GM12878 (cell line): ENCODE data around the gene PPRC1. TPM values are rescaled to one million over a fixed set of nuclear protein-coding genes. Genes with fewer than 3 reads are reported as not detected.

Experiments used
- ATAC-seq: fragments of 200-7000 bp; cut with Tn5 transposase; 3 replicates; pipeline ENCODE4 v1.9.1; 2020; ENCODE audit warnings: mild to moderate bottlenecking, moderate library complexity
- BruUV-seq: library from RNA; stranded (reverse); fragments of 400-500 nt; replicated peaks from 2 replicates; lab custom pipeline; 2021; lab: Mats Ljungman, UMichigan
- CTCF ChIA-PET: fragments of 300-600 bp; sonication (Branson Sonifier 250); formaldehyde crosslinking; extraction: SDS; loops from one replicate; lab custom pipeline; 2021; ENCODE audit warnings: inconsistent platforms; lab: Yijun Ruan, JAX
- POLR2A ChIA-PET: fragments of 350-600 bp; formaldehyde crosslinking; extraction: SDS; loops from one replicate; lab custom pipeline; 2021; ENCODE audit warnings: inconsistent platforms; lab: Charles Lee
- RAD21 ChIA-PET: fragments of 300-600 bp; sonication (Branson Sonifier 250); formaldehyde crosslinking; loops from one replicate; lab custom pipeline; 2023; ENCODE audit warnings: antibody characterized with exemption; ENCODE audit not compliant: unreplicated experiment; lab: Charles Lee
- SMC1A ChIA-PET: fragments of 300-600 bp; sonication (Branson Sonifier 250); formaldehyde crosslinking; loops from one replicate; lab custom pipeline; 2023; ENCODE audit not compliant: unreplicated experiment, uncharacterized antibody; lab: Charles Lee
- DNase-seq: peaks from one replicate; pipeline ENCODE4 v3.0.0-alpha.2; 2011; ENCODE audit warnings: low read depth, low spot score
- FAIRE-seq: peaks from 3 replicates; lab custom pipeline; 2011; peaks lifted over from hg19 to GRCh38; lab: Jason Lieb, UNC
- H2AFZ ChIP-seq: 2 replicates; pipeline ENCODE4 v1.6.0; 2011; ENCODE audit warnings: low read depth, low read length, control low read depth; ENCODE audit not compliant: control insufficient read depth
- H3K27ac ChIP-seq: 2 replicates; pipeline ENCODE4 v1.5.1; 2011; ENCODE audit warnings: control low read depth; ENCODE audit not compliant: control insufficient read depth, insufficient read depth
- H3K27me3 ChIP-seq, 2 experiments: replicated peaks in 1 of 2; 2 replicates each; pipeline versions ENCODE4 v1.6.0 to v1.6.1; 2011; ENCODE audit warnings: low read length in 1 of 2; ENCODE audit not compliant: control insufficient read depth in 2 of 2, insufficient read depth in 2 of 2
- H3K36me3 ChIP-seq, 2 experiments: 2 replicates each; pipeline ENCODE4 v1.5.1; 2011; ENCODE audit warnings: low read length in 1 of 2; ENCODE audit not compliant: control insufficient read depth in 2 of 2, insufficient read depth in 2 of 2
- H3K4me1 ChIP-seq: 2 replicates; pipeline ENCODE4 v1.6.1; 2011; ENCODE audit warnings: mild to moderate bottlenecking, low read length, moderate library complexity, mixed read lengths; ENCODE audit not compliant: control insufficient read depth, insufficient read depth
- H3K4me2 ChIP-seq: 2 replicates; pipeline ENCODE4 v1.6.0; 2011; ENCODE audit warnings: control low read depth; ENCODE audit not compliant: control insufficient read depth, insufficient read depth
- H3K4me3 ChIP-seq: fragments of 200-600 bp; sonication (generic); 2 replicates; pipeline ENCODE4 v1.5.1; 2016
- H3K79me2 ChIP-seq: 2 replicates; pipeline ENCODE4 v1.6.0; 2011; ENCODE audit warnings: low read length; ENCODE audit not compliant: control insufficient read depth, insufficient read depth
- H3K9ac ChIP-seq: 2 replicates; pipeline ENCODE4 v1.8.0; 2011; ENCODE audit warnings: low read length, control low read depth, mixed read lengths; ENCODE audit not compliant: control insufficient read depth, insufficient read depth
- H3K9me3 ChIP-seq: replicated peaks from 3 replicates; pipeline ENCODE4 v1.5.1; 2011; ENCODE audit warnings: mild to moderate bottlenecking, low read length; ENCODE audit not compliant: control insufficient read depth, insufficient read depth
- H4K20me1 ChIP-seq: 2 replicates; pipeline ENCODE4 v1.6.0; 2011; ENCODE audit not compliant: control insufficient read depth, insufficient read depth
- ATF2 ChIP-seq: IDR thresholded peaks from 2 replicates; pipeline ENCODE4 v1.6.1; 2012; ENCODE audit warnings: low read length, inconsistent platforms
- BACH1 ChIP-seq: fragments of 450-650 bp; IDR thresholded peaks from 2 replicates; pipeline ENCODE4 v1.6.1; 2017; ENCODE audit warnings: mild to moderate bottlenecking, borderline replicate concordance
- E2F8 ChIP-seq: fragments of 450-650 bp; IDR thresholded peaks from 2 replicates; pipeline ENCODE4 v1.6.1; 2018; ENCODE audit warnings: mild to moderate bottlenecking, low read depth, moderate library complexity; ENCODE audit not compliant: partially characterized antibody
- GATAD2B ChIP-seq: fragments of 450-650 bp; conservative IDR thresholded peaks from 2 replicates; pipeline ENCODE4 v1.6.1; 2017; ENCODE audit warnings: low read depth, mild to moderate bottlenecking, moderate library complexity
- IKZF1 ChIP-seq: fragments of 450-650 bp; conservative IDR thresholded peaks from 2 replicates; pipeline ENCODE4 v1.6.1; 2017; ENCODE audit warnings: antibody characterized with exemption, mild to moderate bottlenecking
- JUND ChIP-seq: IDR thresholded peaks from 2 replicates; pipeline ENCODE4 v1.6.1; 2012; ENCODE audit warnings: low read depth, mild to moderate bottlenecking, low read length, improper control_type of control experiment, moderate library complexity
- RUNX3 ChIP-seq: IDR thresholded peaks from 2 replicates; pipeline ENCODE4 v1.6.1; 2012; ENCODE audit warnings: low read length, inconsistent platforms
- ZBTB33 ChIP-seq: fragments of 450-650 bp; IDR thresholded peaks from 2 replicates; pipeline ENCODE4 v1.6.1; 2017; ENCODE audit warnings: mild to moderate bottlenecking
- WGBS: methylation state at CpG from one replicate; pipeline ENCODE4 v1.1.6; 2016; ENCODE audit warnings: low lambda C conversion rate; ENCODE audit not compliant: insufficient replicate concordance, insufficient coverage; ENCODE audit errors: missing lambda C conversion rate; 5-methylcytosine and 5-hydroxymethylcytosine counted together
- in situ Hi-C: fragments of 300-500 bp; cut with MboI; formaldehyde crosslinking; loops from 9 replicates; pipeline ENCODE4 v1.14.3; 2018; ENCODE audit warnings: mixed read lengths
- intact Hi-C: fragments of 100-400 bp; cut with micrococcal nuclease; formaldehyde crosslinking; loops from one replicate; pipeline ENCODE4 v1.14.2; 2022; ENCODE audit not compliant: unreplicated experiment
- polyA plus RNA-seq, 11 experiments: library from polyadenylated mRNA; depleted of rRNA in 4 of 11; unstranded in 6 of 11; stranded (reverse) in 5 of 11; fragments of >200 nt; fragmentation: Nextera tagmentation in 4 of 11; fragmentation: Illumina TruSeq in 1 of 11; extraction: Ambion mirVana in 4 of 11; extraction: Trizol in 1 of 11; gene quantifications; 1 replicate in 1 of 11; 2 replicates in 10 of 11; pipeline versions ENCODE4 v1.2.1 to v1.2.3, GENCODE V29; 2011 to 2016; ENCODE audit warnings: inconsistent platforms in 2 of 11, missing spikeins in 2 of 11, low read depth in 1 of 11
- total RNA-seq, 4 experiments: library from RNA; depleted of rRNA in 3 of 4; stranded (reverse); fragments of >200 nt in 3 of 4; fragmentation: Illumina TruSeq in 1 of 4; extraction: Trizol in 1 of 4; gene quantifications; 2 replicates each; pipeline versions ENCODE4 v1.2.1 to v1.2.3, GENCODE V29; 2013 to 2021
- TF ChIP-seq, protein P1 (sequence below): fragments of 450-650 bp; IDR thresholded peaks from 2 replicates; pipeline ENCODE4 v1.6.1; 2016; ENCODE audit warnings: mild to moderate bottlenecking, moderate library complexity, borderline replicate concordance

Gene PPRC1
- total and polyA plus RNA-seq, 10 of the 15 experiments (the other 5 are each of a cell fraction or from before 2014, with no cell fraction given): 13.1 to 69.8 (median 32.4) TPM

- POLR2A ChIA-PET: interaction anchor here (0.8 to 2.6 kb wide), 11 partner anchors 8 to 333 kb away, joined by 3 to 19 read pairs (median 5); partner anchors contain the start of genes GBF1, OGA and PPRC1
- RAD21 ChIA-PET: interaction anchor here (0.9 to 2.1 kb wide), 6 partner anchors 13 to 270 kb away, joined by 3 to 12 read pairs (median 6); partner anchors contain the start of gene PPRC1
- Histone ChIP-seq H3K4me2 (peak within 1 kb of the TSS; percentile 77), H3K27ac (peak within 1 kb of the TSS; percentile 83), H3K79me2 (peaks cover 48% of the 10 kb centered on the region), H3K27me3 (no peaks in the 10 kb centered on the region), H3K9ac (peak within 1 kb of the TSS; percentile 89), H3K36me3 (peaks cover 22 to 33% of the 10 kb centered on the region in 2 experiments; a peak in 3 of 4 replicates), H3K9me3 (no peaks in the 10 kb centered on the region), H2AFZ (peak within 1 kb of the TSS; percentile 38), H4K20me1 (no peaks in the 10 kb centered on the region; the same call in none of the 2 replicates), H3K4me1 (peaks cover 9% of the 10 kb centered on the region), H3K4me3 (peak within 1 kb of the TSS; percentile 94)
- CTCF ChIA-PET: interaction anchor here (1.0 to 3.0 kb wide), 8 partner anchors 14 to 247 kb away, joined by 3 to 24 read pairs (median 8); partner anchors contain the start of gene PPRC1
- FAIRE-seq (peak; percentile 97), ATAC-seq (peak; percentile 96), DNase-seq (peak; percentile 98)
- 6% methylated on average over 59 of the region's 59 CpGs for WGBS
- SMC1A ChIA-PET: interaction anchor here (0.5 to 5.0 kb wide), 8 partner anchors 13 to 37 kb away, joined by 3 to 29 read pairs (median 6); partner anchors contain the start of gene PPRC1
- in situ Hi-C loops: no loop called here
- BruUV-seq: no TSS peak
- intact Hi-C loops: loop anchor here (1.0 kb wide), 1 partner anchor 20 kb away; no protein-coding TSS in a partner anchor
- peak; percentile 70; the same call in 1 of the 2 replicates for TF ChIP-seq JUND
- TF ChIP-seq RUNX3: peak; percentile 64; the same call in 1 of the 2 replicates
- TF ChIP-seq, protein P1, sequence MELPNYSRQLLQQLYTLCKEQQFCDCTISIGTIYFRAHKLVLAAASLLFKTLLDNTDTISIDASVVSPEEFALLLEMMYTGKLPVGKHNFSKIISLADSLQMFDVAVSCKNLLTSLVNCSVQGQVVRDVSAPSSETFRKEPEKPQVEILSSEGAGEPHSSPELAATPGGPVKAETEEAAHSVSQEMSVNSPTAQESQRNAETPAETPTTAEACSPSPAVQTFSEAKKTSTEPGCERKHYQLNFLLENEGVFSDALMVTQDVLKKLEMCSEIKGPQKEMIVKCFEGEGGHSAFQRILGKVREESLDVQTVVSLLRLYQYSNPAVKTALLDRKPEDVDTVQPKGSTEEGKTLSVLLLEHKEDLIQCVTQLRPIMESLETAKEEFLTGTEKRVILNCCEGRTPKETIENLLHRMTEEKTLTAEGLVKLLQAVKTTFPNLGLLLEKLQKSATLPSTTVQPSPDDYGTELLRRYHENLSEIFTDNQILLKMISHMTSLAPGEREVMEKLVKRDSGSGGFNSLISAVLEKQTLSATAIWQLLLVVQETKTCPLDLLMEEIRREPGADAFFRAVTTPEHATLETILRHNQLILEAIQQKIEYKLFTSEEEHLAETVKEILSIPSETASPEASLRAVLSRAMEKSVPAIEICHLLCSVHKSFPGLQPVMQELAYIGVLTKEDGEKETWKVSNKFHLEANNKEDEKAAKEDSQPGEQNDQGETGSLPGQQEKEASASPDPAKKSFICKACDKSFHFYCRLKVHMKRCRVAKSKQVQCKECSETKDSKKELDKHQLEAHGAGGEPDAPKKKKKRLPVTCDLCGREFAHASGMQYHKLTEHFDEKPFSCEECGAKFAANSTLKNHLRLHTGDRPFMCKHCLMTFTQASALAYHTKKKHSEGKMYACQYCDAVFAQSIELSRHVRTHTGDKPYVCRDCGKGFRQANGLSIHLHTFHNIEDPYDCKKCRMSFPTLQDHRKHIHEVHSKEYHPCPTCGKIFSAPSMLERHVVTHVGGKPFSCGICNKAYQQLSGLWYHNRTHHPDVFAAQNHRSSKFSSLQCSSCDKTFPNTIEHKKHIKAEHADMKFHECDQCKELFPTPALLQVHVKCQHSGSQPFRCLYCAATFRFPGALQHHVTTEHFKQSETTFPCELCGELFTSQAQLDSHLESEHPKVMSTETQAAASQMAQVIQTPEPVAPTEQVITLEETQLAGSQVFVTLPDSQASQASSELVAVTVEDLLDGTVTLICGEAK: peak; percentile 94
- peak; percentile 93 for TF ChIP-seq IKZF1
- peak; percentile 46; the same call in 1 of the 2 replicates for TF ChIP-seq GATAD2B
- TF ChIP-seq ZBTB33: no peak
- 0 out of 2 replicates have a peak, but pooled peaks have one; percentile 83 for TF ChIP-seq ATF2
- peak; percentile 100 for TF ChIP-seq E2F8
- TF ChIP-seq BACH1: peak; percentile 51; the same call in 1 of the 2 replicates
Observed at GRCh38 chr10:102151774-102152544, 19.1 kb downstream of the PPRC1 start, which contains the start of gene NOLC1. NOLC1 (plus strand) TSS chr10:102152389; CDS start chr10:102152411, 22 bp downstream.
